ENCODE measurements around the gene TUBGCP2. TPM values are rescaled to one million over a fixed set of nuclear protein-coding genes. Genes with fewer than 3 reads are reported as not detected.

TUBGCP2 gene
- total RNA-seq, 4 donors from 2014 or later: 35.8 to 47.3 (median 38.8) TPM

DNA sequence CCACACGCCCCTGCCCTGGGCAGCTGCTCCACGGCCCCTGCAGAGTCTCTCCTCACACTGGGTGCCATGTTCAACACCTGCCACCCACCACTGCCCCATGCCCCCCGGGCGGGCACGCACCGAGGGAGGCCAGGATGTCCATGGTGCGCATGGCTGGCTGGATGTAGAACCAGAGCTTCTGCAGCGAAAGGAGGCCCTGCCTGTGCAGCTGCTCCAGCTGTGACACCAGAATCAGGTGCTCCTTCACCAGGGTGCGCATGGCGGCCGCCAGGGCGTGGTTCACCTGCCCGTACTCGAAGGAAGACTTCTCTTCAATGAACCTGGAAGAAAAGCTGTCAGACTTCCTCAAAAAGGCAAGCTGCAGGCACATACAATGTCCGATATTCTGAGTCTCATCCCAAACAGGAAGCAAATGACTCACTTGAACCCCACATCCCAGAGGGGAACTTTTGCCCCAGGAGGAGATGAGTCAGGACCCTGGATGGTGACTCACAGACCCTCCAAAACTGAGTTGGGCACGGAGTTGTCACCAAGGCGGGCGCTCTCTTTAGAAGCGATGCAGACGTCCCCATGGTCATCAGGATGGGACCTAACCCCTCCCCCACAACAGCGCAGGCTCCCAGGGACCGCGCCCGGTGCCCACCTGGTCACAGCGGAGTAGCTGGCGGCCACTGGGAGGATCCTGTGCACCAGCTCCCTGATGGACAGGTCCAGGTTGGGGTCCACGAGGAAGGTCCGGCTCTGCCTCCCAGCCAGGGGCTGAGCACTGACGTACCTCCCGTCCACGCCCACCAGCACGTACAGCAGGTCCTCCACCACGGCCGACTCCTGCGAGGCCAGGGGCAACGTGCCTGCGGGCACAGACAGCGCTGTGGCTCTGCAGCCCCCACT, 15.5 kb downstream of the TUBGCP2 start:
- peak; percentile 11 for ATAC-seq
- peak overlapping the region in 1 of 4 donors; percentile 7 for H3K27ac ChIP-seq
- H3K9me3 ChIP-seq: no peaks in the 10 kb centered on the region
- no peaks in the 10 kb centered on the region for H3K4me1 ChIP-seq
- no peak for TF ChIP-seq POLR2A (IDR thresholded peaks at IDR 0.05)
- no peak for TF ChIP-seq EP300 (IDR thresholded peaks at IDR 0.05)
- 0 to 89% methylated on average over 1 to 7 of the region's 38 CpGs for WGBS, 2 donors (ENCODE audit: low coverage in 1 of 2)
- no peaks in the 10 kb centered on the region for H3K27me3 ChIP-seq
- peaks cover 0 to 89% of the 10 kb centered on the region in 2 donors for H3K36me3 ChIP-seq
- no peak overlapping the region for H3K4me3 ChIP-seq

DNA sequence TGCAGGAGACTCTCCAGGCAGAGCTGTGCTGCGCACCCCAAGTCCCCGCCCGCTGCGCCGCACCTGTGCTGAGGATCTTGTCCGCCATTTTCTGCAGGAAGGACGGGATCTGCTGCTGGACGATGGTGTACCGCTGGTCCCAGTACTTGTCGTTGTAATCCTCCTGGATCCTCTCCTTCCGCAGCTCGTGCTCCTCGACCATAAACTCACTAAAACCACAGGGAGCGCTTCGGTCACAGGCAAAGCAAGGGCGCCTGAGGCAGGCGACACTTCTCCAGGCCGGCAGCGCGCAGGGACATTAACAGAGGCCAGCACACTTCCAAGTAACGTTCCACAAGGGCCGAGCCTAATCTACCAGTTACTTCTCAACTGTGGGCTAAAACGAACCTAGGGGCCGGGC, 18.9 kb downstream of the TUBGCP2 start:
- Histone ChIP-seq H3K27me3 (no peaks in the 10 kb centered on the region), H3K9me3 (no peaks in the 10 kb centered on the region), H3K27ac (no peak overlapping the region), H3K36me3 (peaks cover 0 to 89% of the 10 kb centered on the region in 2 donors), H3K4me1 (no peaks in the 10 kb centered on the region), H3K4me3 (no peak overlapping the region)
- TF ChIP-seq EP300 (IDR thresholded peaks at IDR 0.05) (no peak), POLR2A (IDR thresholded peaks at IDR 0.05) (no peak), POLR2AphosphoS5 (IDR thresholded peaks at IDR 0.05) (no peak)
- TF ChIP-seq, protein P1, sequence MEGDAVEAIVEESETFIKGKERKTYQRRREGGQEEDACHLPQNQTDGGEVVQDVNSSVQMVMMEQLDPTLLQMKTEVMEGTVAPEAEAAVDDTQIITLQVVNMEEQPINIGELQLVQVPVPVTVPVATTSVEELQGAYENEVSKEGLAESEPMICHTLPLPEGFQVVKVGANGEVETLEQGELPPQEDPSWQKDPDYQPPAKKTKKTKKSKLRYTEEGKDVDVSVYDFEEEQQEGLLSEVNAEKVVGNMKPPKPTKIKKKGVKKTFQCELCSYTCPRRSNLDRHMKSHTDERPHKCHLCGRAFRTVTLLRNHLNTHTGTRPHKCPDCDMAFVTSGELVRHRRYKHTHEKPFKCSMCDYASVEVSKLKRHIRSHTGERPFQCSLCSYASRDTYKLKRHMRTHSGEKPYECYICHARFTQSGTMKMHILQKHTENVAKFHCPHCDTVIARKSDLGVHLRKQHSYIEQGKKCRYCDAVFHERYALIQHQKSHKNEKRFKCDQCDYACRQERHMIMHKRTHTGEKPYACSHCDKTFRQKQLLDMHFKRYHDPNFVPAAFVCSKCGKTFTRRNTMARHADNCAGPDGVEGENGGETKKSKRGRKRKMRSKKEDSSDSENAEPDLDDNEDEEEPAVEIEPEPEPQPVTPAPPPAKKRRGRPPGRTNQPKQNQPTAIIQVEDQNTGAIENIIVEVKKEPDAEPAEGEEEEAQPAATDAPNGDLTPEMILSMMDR (IDR thresholded peaks at IDR 0.05): no peak
- no peak for ATAC-seq
- WGBS, 2 donors (ENCODE audit: low coverage in 1 of 2): 100% methylated on average over 5 of the region's 24 CpGs; no CpG with 5 or more reads in 1 of the 2 donors

DNA sequence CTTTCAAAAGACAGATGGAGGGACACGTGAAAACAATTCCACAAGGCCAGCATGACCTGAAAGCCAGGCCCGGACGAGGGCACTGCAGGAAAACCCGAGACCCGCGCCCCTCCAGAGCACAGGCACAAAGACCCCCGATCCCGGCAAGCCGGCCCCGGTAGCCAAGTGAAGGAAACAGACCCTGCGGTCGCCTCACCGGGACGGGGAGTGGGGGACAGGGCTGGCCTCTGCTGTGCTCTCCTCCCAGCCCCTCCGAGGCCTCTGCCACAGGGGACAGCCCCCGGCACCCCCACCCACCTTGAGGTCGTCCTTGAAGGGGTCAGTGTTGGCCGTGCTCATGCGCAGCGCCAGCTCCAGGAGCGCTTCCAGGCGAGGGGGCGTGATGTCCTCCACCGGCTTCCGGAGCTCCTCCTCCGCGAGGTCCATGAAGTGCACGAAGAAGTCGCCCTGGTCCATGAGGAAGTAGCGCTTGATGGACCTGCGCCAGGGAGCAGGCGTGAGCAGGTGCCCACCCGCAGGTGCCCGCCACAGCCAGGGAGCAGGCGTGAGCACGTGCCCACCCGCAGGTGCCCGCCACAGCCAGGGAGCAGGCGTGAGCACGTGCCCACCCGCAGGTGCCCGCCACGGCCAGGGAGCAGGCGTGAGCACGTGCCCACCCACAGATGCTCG, 20.7 kb downstream of the TUBGCP2 start:
- TF ChIP-seq, protein P1 (IDR thresholded peaks at IDR 0.05): no peak
- no peak for TF ChIP-seq EP300 (IDR thresholded peaks at IDR 0.05)
- TF ChIP-seq POLR2A (IDR thresholded peaks at IDR 0.05): no peak
- no peak for TF ChIP-seq POLR2AphosphoS5 (IDR thresholded peaks at IDR 0.05)
- H3K27ac ChIP-seq: no peak overlapping the region
- no peaks in the 10 kb centered on the region for H3K9me3 ChIP-seq
- peaks cover 0 to 89% of the 10 kb centered on the region in 2 donors for H3K36me3 ChIP-seq
- no peaks in the 10 kb centered on the region for H3K4me1 ChIP-seq
- H3K4me3 ChIP-seq: no peak overlapping the region
- ATAC-seq: no peak
- no CpG with 5 or more reads among the region's 46 CpGs for WGBS, 2 donors (ENCODE audit: low coverage in 1 of 2)
- no peaks in the 10 kb centered on the region for H3K27me3 ChIP-seq

DNA sequence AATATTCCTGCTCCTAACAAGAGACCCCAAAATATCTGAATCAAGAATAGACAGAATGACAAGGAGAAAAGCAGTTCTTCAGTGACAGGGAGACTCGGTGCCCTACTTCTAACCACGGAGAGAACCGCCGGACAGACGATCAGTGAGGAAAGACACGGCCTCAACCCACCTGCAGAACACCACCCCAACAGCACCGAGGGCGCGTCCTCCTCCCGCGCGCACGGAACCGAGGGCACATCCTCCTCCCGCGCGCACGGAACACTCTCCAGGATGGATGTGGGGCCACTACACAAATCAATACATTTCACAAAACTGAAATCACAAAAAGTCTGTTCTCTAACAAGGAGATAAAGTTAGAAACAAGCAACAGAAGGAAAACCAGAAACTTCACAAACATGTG, 22.3 kb downstream of the TUBGCP2 start:
- Histone ChIP-seq H3K9me3 (no peaks in the 10 kb centered on the region), H3K27ac (no peak overlapping the region), H3K36me3 (peaks cover 0 to 98% of the 10 kb centered on the region in 2 donors), H3K27me3 (no peaks in the 10 kb centered on the region), H3K4me1 (no peaks in the 10 kb centered on the region), H3K4me3 (no peak overlapping the region)
- no peak for TF ChIP-seq POLR2A (IDR thresholded peaks at IDR 0.05)
- no peak for TF ChIP-seq EP300 (IDR thresholded peaks at IDR 0.05)
- TF ChIP-seq, protein P1 (IDR thresholded peaks at IDR 0.05): no peak
- TF ChIP-seq POLR2AphosphoS5 (IDR thresholded peaks at IDR 0.05): no peak
- ATAC-seq: no peak
- WGBS, 2 donors (ENCODE audit: low coverage in 1 of 2): 65% methylated on average over 8 of the region's 18 CpGs; no CpG with 5 or more reads in 1 of the 2 donors

DNA sequence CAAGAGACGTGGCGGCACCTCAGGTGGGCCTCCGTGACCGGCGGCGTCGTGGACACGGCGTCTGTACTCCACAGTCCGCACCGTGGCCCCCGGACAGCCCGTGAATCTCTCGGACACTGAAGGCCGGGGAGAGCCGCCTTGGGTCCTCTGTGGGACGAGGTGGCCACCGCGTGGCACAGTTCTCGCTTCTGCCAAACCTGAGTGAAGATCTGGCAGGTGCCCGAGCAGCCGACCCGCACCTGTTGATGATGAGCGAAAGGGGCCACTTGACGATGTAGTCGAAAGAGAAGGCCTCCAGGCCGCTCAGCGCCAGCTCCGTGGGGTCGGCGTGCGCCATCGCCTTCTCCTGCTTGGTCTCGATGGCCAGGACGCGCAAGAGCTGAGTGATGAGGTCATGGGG, 23.5 kb downstream of the TUBGCP2 start:
- H3K36me3 ChIP-seq: peaks cover 0 to 100% of the 10 kb centered on the region in 2 donors
- TF ChIP-seq POLR2AphosphoS5 (IDR thresholded peaks at IDR 0.05) (no peak), EP300 (IDR thresholded peaks at IDR 0.05) (no peak), POLR2A (IDR thresholded peaks at IDR 0.05) (no peak)
- TF ChIP-seq, protein P1 (IDR thresholded peaks at IDR 0.05): no peak

More for the DNA sequence above, 23.5 kb downstream of the TUBGCP2 start:
- Histone ChIP-seq H3K4me1 (no peaks in the 10 kb centered on the region), H3K27ac (no peak overlapping the region), H3K9me3 (no peaks in the 10 kb centered on the region), H3K27me3 (no peaks in the 10 kb centered on the region), H3K4me3 (no peak overlapping the region)
- no peak for ATAC-seq
- 96 to 100% methylated on average over 3 to 7 of the region's 36 CpGs for WGBS, 2 donors (ENCODE audit: low coverage in 1 of 2)
